Gastroesophageal sphincter (tissue), 3 donors: ENCODE results near the gene HDAC6.

ENCODE experiments used
- CTCF ChIP-seq, 4 experiments: fragments of 200-600 bp in 2 of 4; fragments of 450-650 bp in 2 of 4; sonication (generic) in 1 of 4; IDR thresholded peaks; one replicate each; pipeline ENCODE4 v1.5.1; 2017 to 2019; ENCODE audit warnings: antibody characterized with exemption in 4 of 4, mild to moderate bottlenecking in 2 of 4, moderate library complexity in 2 of 4
- POLR2A ChIP-seq, 2 donors: fragments of 450-650 bp; IDR thresholded peaks; one replicate each; pipeline ENCODE4 v1.6.1; 2017; ENCODE audit warnings: antibody characterized with exemption in 2 of 2, mild to moderate bottlenecking in 2 of 2, moderate library complexity in 1 of 2
- POLR2AphosphoS5 ChIP-seq: sonication (generic); formaldehyde crosslinking; IDR thresholded peaks from one replicate; pipeline ENCODE4 v1.6.1; 2017; ENCODE audit warnings: antibody characterized with exemption

DNA sequence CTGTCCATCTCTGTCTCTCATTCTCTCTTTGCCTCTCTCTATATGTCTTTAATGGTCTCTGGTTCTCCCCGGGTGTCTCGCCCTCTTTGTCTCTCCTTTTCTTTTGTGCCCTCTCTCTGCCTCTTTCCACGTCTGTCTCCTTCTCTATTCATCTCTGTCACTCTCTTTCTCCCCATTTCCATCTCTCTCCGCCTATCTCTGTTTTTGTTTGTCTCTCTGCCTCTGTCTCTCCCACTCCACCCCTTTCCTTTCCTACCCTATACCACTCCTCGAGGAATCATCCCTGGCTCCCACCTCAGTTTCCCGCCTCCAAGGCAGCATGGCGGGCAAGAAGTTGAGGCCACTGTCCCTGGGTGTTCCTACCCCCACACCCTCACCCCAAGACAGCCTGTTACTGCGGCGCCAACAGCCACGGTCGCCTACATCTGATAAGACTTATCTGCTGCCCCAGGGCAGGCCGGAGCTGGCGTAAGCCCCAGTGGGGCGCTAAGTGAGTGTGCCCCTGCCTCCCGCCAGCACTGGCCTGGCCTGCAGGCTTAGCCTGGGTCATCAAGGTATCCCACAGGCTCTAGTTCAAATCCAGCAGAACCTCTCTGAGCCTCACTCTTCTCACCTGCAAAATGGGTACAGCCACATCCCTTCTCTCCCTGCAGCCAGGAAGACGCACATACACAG, 16.2 kb upstream of the HDAC6 start:
- no peak for TF ChIP-seq CTCF (IDR thresholded peaks at IDR 0.05)
- TF ChIP-seq POLR2AphosphoS5: no peak
- TF ChIP-seq POLR2A (IDR thresholded peaks at IDR 0.05): no peak
